22Rv1 (cell line): ENCODE measurements around the gene PC.

ENCODE experiments used
- CTCF ChIP-seq: fragments of 450-650 bp; IDR thresholded peaks from 2 replicates; pipeline ENCODE4 v1.5.1; 2017; ENCODE audit warnings: mild to moderate bottlenecking
- ZFX ChIP-seq: fragments of 450-650 bp; IDR thresholded peaks from 2 replicates; pipeline ENCODE4 v1.6.1; 2017; ENCODE audit warnings: antibody characterized with exemption, borderline replicate concordance

GRCh38 chr11:66878474-66878873, 79.7 kb downstream of the PC start:
- TF ChIP-seq CTCF (no peak), ZFX (no peak)
